ENCODE data around the gene TET2. TPM values are rescaled to one million over a fixed set of nuclear protein-coding genes. Genes with fewer than 3 reads are reported as not detected.

The TET2 gene
- total RNA-seq, 4 donors from 2014 or later: 19.1 to 36.8 (median 30.4) TPM

DNA sequence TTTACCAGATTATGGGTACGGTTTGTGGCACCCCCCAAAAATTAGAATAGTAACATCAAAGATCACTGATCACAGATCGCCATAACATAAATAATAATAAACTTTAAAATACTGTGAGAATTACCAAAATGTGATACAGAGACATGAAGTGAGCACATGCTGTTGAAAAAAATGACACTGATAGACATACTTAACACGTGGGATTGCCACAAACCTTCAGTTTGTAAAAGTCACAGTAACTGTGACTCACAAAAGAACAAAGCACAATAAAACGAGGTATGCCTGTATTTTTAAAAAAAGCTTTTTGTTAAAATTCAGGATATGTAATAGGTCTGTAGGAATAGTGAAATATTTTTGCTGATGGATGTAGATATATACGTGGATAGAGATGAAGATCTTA lies 93.4 kb downstream of the TET2 start:
- intact Hi-C loops (cut with DNase I): no loop called here
- H3K27me3 ChIP-seq: no peaks in the 10 kb centered on the region
- no peak overlapping the region for H3K4me3 ChIP-seq
- TF ChIP-seq POLR2A (IDR thresholded peaks at IDR 0.05): no peak
- TF ChIP-seq, protein P1, sequence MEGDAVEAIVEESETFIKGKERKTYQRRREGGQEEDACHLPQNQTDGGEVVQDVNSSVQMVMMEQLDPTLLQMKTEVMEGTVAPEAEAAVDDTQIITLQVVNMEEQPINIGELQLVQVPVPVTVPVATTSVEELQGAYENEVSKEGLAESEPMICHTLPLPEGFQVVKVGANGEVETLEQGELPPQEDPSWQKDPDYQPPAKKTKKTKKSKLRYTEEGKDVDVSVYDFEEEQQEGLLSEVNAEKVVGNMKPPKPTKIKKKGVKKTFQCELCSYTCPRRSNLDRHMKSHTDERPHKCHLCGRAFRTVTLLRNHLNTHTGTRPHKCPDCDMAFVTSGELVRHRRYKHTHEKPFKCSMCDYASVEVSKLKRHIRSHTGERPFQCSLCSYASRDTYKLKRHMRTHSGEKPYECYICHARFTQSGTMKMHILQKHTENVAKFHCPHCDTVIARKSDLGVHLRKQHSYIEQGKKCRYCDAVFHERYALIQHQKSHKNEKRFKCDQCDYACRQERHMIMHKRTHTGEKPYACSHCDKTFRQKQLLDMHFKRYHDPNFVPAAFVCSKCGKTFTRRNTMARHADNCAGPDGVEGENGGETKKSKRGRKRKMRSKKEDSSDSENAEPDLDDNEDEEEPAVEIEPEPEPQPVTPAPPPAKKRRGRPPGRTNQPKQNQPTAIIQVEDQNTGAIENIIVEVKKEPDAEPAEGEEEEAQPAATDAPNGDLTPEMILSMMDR (IDR thresholded peaks at IDR 0.05): no peak
- no peaks in the 10 kb centered on the region for H3K9me3 ChIP-seq
- 88 to 92% methylated on average over 5 of the region's 5 CpGs for WGBS, 2 donors
- peaks cover 0 to 56% (median 0%) of the 10 kb centered on the region in 3 donors for H3K36me3 ChIP-seq
- peaks cover 0 to 24% (median 0%) of the 10 kb centered on the region in 3 donors for H3K4me1 ChIP-seq
- DNase-seq: no peak
- no peak overlapping the region for H3K27ac ChIP-seq

DNA sequence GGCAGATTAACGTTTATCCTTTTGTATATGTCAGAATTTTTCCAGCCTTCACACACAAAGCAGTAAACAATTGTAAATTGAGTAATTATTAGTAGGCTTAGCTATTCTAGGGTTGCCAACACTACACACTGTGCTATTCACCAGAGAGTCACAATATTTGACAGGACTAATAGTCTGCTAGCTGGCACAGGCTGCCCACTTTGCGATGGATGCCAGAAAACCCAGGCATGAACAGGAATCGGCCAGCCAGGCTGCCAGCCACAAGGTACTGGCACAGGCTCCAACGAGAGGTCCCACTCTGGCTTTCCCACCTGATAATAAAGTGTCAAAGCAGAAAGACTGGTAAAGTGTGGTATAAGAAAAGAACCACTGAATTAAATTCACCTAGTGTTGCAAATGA lies 94.8 kb downstream of the TET2 start:
- no peak overlapping the region for H3K4me3 ChIP-seq
- no peaks in the 10 kb centered on the region for H3K27me3 ChIP-seq
- no peak for DNase-seq
- H3K36me3 ChIP-seq: peaks cover 0 to 55% (median 0%) of the 10 kb centered on the region in 3 donors
- intact Hi-C loops (cut with DNase I): no loop called here
- no peak for TF ChIP-seq POLR2A (IDR thresholded peaks at IDR 0.05)
- TF ChIP-seq, protein P1 (IDR thresholded peaks at IDR 0.05): no peak
- H3K9me3 ChIP-seq: no peaks in the 10 kb centered on the region
- no peak overlapping the region for H3K27ac ChIP-seq
- 37 to 49% methylated on average over 4 of the region's 4 CpGs for WGBS, 2 donors
- peaks cover 0 to 29% (median 0%) of the 10 kb centered on the region in 3 donors for H3K4me1 ChIP-seq

DNA sequence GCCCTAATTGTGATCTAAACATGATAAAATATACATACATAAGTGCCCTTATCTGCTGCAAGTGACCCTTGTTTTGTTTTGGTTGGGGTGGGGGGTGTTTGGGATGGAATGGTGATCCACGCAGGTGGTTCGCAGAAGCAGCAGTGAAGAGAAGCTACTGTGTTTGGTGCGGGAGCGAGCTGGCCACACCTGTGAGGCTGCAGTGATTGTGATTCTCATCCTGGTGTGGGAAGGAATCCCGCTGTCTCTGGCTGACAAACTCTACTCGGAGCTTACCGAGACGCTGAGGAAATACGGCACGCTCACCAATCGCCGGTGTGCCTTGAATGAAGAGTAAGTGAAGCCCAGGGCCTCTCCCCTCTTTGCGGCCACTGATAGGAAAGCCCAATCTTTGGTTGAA lies 96.8 kb downstream of the TET2 start:
- DNase-seq: no peak
- H3K36me3 ChIP-seq: peaks cover 0 to 52% (median 0%) of the 10 kb centered on the region in 3 donors
- no peaks in the 10 kb centered on the region for H3K27me3 ChIP-seq
- H3K4me3 ChIP-seq: no peak overlapping the region
- intact Hi-C loops (cut with DNase I): no loop called here
- WGBS, 2 donors: 65% methylated on average over 13 of the region's 13 CpGs; no CpG with 5 or more reads in 1 of the 2 donors
- no peak overlapping the region for H3K27ac ChIP-seq
- TF ChIP-seq, protein P1 (IDR thresholded peaks at IDR 0.05): no peak
- no peak for TF ChIP-seq POLR2A (IDR thresholded peaks at IDR 0.05)
- peaks cover 0 to 22% (median 0%) of the 10 kb centered on the region in 3 donors for H3K4me1 ChIP-seq
- H3K9me3 ChIP-seq: no peaks in the 10 kb centered on the region

DNA sequence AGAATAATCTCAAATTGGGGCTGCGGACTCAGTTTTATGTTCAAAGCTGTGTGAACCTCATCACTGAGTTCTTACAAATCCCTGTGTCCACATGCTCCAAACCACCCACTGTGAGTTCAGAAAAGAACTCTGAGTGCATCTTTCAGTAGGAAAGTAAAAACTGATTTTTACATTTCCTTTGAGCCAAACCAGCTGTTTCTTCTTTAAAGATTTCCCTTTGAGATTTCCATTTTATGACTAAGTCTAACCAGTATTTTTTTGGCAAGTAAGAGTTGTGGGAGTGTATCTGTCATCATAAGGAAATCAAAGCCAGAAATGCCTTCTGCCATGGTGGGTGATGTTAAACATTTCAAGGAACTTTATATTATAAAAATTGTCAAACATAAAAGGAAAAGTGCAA lies 100.0 kb downstream of the TET2 start:
- intact Hi-C loops (cut with DNase I): no loop called here
- no peak for DNase-seq
- H3K4me1 ChIP-seq: peaks cover 0 to 15% (median 0%) of the 10 kb centered on the region in 3 donors
- TF ChIP-seq, protein P1 (IDR thresholded peaks at IDR 0.05): no peak
- H3K4me3 ChIP-seq: no peak overlapping the region
- H3K27me3 ChIP-seq: no peaks in the 10 kb centered on the region
- WGBS, 2 donors: 68 to 84% methylated on average over 1 of the region's 1 CpG
- H3K27ac ChIP-seq: no peak overlapping the region
- peaks cover 0 to 67% (median 0%) of the 10 kb centered on the region in 3 donors for H3K36me3 ChIP-seq
- H3K9me3 ChIP-seq: no peaks in the 10 kb centered on the region

DNA sequence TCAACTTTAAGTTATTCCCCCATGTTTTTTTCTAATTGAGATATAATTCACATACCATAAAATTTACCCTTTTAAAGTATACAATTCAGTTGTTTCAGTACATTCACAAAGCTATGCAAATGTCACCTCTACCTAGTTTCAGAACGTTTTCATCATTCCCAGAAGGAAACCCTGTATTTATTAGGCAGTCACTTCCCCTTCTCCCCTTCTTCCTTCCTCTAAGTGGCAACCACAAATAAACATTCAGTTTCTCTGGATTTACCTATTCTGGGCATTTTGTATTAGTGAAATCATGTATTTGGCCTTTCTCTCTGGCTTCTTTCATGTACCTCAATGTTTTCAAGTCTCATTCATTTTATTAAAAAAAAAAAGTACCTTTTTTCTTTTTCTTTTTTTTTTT lies 101.9 kb downstream of the TET2 start:
- peaks cover 0 to 78% (median 0%) of the 10 kb centered on the region in 3 donors for H3K36me3 ChIP-seq
- no peak overlapping the region for H3K27ac ChIP-seq
- 45 to 58% methylated on average over 1 of the region's 1 CpG for WGBS, 2 donors
- peaks cover 0 to 11% (median 0%) of the 10 kb centered on the region in 3 donors for H3K4me1 ChIP-seq
- H3K4me3 ChIP-seq: no peak overlapping the region
- no peaks in the 10 kb centered on the region for H3K27me3 ChIP-seq
- DNase-seq: no peak
- no peaks in the 10 kb centered on the region for H3K9me3 ChIP-seq
- intact Hi-C loops (cut with DNase I): no loop called here
- no peak for TF ChIP-seq POLR2A (IDR thresholded peaks at IDR 0.05)
- TF ChIP-seq, protein P1 (IDR thresholded peaks at IDR 0.05): no peak
